ENCODE measurements around the gene CCDC183.
"Not testable (repeated sequence)": the region's sequence is repeated elsewhere in the genome, so short reads cannot be mapped to it uniquely, and the experiment has no call there.

CCDC183 gene

GRCh38 chr9:136785565-136786355, 10.4 kb upstream of the CCDC183 start:
- DNase-seq: not testable (repeated sequence)

GRCh38 chr9:136786451-136786850, 9.7 kb upstream of the CCDC183 start:
- DNase-seq: no peak

DNA sequence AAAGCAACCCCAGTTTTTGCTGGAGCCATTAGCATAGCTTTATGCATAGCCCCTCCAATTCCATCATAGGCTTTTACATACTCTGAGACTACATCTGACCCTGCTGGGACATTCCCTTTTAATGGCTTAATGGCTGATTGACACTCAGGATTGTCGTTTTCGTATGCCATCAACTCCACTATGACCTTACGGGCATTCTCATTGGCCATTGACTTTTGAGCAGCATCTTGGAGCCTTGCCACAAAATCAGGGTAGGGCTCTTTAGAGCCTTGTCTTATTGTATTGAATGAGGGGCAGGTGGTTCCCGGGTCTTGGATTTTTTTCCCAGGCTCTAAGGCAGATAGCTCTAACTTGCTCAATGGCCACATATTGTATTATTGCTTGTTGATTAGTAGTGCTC, 9.2 kb upstream of the CCDC183 start:
- DNase-seq: not testable (repeated sequence)

GRCh38 chr9:136787690-136788400, 8.3 kb upstream of the CCDC183 start:
- peak; percentile 78 for DNase-seq

GRCh38 chr9:136788644-136789522, 7.3 kb upstream of the CCDC183 start:
- not testable (repeated sequence) for DNase-seq

DNA sequence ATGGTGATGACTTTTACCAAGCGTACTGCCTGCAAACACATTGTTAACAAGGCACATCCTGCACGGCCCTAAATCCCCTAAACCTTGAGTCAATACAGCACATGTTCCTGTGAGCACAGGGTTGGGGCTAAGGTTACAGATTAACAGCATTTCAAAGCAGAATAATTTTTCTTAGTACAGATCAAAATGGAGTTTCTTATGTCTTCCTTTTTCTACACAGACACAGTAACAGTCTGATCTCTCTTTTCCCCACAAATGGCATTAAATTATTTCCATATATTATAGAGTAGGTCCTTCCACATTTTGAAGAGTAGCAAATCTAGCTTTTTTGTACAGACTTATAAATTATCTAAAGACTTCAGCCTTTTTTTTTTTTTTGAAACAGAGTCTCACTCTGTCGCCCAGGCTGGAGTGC, 6.6 kb upstream of the CCDC183 start:
- DNase-seq: no peak

- DNase-seq: peak; percentile 100
These were observed 5.3 kb upstream of the CCDC183 start, which contains the start of gene TMEM141 for GRCh38 chr9:136790640-136791515. Gene TMEM141 (plus strand): TSS chr9:136791344. CDS start chr9:136791371, 27 bp downstream.

GRCh38 chr9:136791516-136792276, 4.4 kb upstream of the CCDC183 start:
- peak; percentile 70 for DNase-seq

DNA sequence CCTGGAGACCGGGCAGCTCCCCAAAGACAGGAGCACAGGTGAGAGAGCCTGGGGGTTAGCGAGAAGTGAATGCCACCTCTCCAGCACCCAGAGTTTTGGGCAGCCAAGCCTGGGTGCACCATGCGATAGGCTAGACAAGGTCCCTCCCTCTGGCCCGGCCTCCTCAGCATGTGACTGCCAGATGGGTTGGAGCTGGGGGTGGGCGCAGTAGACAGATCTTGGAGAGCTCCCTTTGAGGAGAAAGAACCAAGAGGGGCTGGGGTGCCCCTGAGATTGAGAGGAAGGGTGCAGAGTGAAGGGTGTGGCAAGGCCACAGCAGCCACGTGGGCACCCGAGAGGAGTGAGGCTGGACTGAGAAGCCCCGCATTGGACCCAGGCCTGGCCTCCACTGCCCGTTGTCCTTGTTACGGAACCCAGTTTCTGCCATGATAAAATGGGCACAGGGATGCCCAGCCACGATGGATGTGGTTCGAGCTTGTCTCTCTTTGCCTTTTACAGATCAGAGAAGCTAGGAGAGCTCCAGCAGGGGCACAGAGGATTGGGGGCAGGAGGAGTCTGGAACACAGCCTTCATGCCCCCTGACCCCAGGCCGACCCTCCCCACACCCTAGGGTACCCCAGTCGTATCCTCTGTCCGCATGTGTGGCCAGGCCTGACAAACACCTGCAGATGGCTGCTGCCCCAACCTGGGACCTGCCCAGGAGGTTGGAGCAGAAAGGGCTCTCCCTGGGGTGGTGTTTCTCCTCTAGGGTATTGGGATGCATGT, 3.6 kb upstream of the CCDC183 start:
- no peak for DNase-seq

- DNase-seq: no peak
These were observed 2.8 kb upstream of the CCDC183 start for GRCh38 chr9:136793086-136793946.

DNA sequence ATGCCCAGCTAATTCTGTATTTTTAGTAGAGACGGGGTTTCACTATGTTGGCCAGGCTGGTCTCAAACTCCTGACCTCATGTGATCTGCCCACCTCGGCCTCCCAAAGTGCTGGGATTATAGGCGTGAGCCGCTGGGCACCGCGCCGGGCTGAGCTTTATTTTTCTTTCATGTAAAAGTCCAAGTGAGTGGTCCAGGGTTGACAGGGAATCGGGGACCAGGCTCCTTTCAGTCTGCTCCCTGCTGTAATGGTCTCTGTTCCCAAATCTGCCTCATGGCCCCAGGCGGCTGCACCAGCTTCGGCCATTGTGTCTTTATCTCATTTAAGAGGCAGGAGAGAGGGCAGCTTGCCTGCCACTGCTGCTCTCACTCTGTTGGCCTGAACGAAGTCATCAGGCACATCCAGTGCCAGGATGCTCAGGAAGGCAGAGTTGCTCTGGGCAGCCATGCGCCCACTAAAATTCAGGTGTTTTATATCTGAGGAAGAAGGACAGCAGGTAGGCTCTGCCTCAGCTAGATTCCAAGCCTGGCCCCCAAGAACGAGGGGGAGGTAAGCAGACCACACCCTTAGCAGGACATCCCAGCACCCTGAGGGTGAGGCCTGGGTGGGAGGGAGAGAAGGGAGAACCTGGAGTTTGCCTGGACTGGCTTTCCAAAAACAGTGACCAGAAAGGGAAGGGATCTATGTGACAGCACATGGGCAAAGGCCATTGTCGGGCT, 1.7 kb upstream of the CCDC183 start:
- no peak for DNase-seq

DNA sequence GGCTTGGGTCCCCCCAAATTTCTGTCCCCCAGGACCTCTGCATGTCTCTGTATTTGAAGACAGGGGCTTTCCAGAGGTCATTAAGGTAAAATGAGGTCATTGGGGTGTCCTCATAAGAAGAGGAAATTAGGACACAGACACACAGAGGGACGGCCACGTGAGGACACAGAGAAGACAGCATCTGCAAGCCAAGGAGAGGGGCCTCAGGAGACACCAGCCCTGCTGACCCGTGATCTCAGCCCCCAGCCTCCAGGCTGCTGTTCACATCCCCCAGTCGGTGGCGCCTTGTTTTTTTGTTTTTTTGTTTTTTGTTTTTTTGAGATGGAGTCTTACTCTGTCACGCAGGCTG, 1.2 kb upstream of the CCDC183 start:
- DNase-seq: no peak

DNA sequence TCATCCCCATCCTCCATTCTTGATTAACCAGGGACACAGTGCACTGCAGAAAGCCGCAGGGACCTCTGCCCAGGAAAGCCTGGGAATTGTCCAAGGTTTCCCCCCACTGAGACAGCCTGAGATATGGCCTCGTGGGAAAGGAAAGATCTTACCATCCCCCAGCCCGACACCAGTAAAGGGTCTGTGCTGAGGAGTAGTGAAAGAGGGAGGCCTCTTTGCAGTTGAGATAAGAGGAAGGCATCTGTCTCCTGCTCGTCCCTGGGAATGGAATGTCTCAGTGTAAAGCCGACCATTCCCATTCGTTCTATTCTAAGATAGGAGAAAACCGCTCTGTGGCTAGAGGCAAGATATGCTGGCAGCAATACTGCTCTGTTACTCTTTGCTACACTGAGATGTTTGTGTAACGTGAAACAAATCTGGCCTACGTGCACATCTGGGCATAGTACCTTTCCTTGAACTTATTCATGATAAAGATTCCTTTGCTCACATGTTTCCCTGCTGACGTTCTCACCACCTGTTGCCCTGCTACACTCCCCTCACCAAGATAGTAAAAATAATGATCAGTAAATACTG, 723 bp downstream of the CCDC183 start:
- not testable (repeated sequence) for DNase-seq

DNA sequence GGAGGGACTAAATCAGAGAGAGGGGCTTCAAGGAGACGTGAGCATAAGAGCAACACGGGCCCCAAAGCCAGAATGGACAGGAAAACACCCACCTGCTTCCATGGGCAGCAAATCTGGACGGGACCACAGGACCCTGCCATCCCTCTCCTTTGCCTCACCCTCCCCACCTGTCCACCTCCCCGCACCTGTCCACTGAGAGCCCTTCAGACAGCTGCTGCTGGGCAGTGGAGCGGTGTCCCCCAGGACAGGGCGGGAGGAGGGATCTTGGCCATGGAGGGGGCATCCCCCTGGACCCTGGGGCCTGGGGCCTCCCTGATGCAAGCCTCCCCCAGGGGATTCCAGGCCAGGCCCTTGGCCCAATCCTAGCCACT, 2.6 kb downstream of the CCDC183 start:
- DNase-seq: no peak

DNA sequence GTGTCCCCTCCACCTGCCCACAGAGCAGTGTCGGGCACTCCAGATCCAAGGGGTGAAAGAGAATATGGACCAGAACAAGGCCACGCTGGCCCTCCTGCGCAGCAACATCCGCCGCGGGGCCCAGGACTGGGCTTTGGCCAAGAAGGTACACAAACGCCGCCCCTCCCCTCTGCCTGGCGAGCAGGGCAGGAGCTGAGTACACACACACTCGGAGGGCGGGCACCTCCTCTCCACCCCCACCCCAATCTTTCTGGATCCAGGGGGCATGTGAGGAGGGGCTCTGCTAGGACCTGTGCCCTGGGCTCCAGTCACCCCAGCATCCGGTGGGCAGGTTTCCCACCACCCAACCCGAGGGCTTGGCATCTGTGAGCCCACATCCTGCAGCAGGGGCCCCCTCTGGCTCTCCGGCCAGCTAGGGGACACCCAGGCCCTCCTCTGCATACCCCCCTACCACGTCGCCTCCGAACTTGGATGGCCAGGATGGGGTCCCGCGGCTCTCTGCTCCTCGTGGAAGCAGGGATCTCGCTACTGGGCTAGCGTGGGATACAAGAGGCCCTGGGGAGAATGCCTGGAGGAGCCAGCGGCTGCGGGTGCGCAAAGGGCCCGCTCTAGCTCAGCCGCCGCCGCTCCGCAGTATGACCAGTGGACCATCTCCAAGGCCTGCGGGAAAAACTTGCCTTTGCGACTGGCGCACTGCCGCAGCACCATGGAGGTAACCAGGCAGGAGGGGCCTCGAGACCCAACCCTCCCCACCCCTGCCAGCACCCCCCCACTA, 3.1 kb downstream of the CCDC183 start:
- DNase-seq: no peak

- DNase-seq: peak; percentile 79
These were observed 3.9 kb downstream of the CCDC183 start for GRCh38 chr9:136799854-136800657.

DNA sequence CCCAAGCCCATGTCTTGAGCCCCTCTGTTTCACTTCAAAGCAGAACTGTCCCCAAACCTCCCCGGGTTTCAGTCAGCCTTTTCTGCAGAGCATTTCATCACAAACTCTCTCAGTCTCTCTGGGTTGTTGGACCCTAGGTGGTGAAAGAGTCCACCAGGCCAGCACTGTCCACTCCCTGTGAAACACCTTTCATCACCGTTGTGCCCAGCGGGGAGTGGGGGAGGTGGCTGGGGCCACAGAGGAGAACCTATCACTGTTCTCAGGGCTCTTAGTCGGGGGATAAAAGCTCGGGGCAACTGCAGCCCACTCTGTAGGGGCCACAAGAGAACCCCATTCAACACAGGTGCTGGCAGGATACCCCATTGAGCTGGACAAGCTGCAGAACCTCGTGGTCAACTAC, 6.2 kb downstream of the CCDC183 start:
- no peak for DNase-seq
